Esophagus (tissue), 2 donors: ENCODE data around the gene GNPAT. TPM values are rescaled to one million over a fixed set of nuclear protein-coding genes. Genes with fewer than 3 reads are reported as not detected.
A peak's percentile ranks its signal among the peaks of the same experiment; 100 is the strongest.

Experiments used
- H3K27ac ChIP-seq, 2 donors: one replicate each; pipeline ENCODE4 v1.5.1; 2013; ENCODE audit warnings: low read depth in 2 of 2, mild to moderate bottlenecking in 2 of 2, inconsistent platforms in 1 of 2, low read length in 1 of 2, moderate library complexity in 1 of 2
- H3K27me3 ChIP-seq, 2 donors: one replicate each; pipeline ENCODE4 v1.6.1; 2013; ENCODE audit warnings: low read length in 2 of 2, control low read depth in 1 of 2, mild to moderate bottlenecking in 1 of 2; ENCODE audit not compliant: insufficient read depth in 2 of 2, control insufficient read depth in 1 of 2
- H3K36me3 ChIP-seq, 2 donors: one replicate each; pipeline ENCODE4 v1.6.1; 2013; ENCODE audit warnings: low read length in 1 of 2; ENCODE audit not compliant: control insufficient read depth in 2 of 2, insufficient read depth in 2 of 2
- H3K4me1 ChIP-seq, 2 donors: one replicate each; pipeline ENCODE4 v1.6.1; 2013; ENCODE audit warnings: low read length in 1 of 2; ENCODE audit not compliant: control insufficient read depth in 2 of 2, insufficient read depth in 2 of 2
- H3K4me3 ChIP-seq, 2 donors: one replicate each; pipeline ENCODE4 v1.5.1; 2013; ENCODE audit warnings: low read length in 2 of 2, mild to moderate bottlenecking in 2 of 2, low read depth in 1 of 2, moderate library complexity in 1 of 2
- H3K9me3 ChIP-seq, 2 donors: one replicate each; pipeline ENCODE4 v1.6.1; 2013; ENCODE audit warnings: mild to moderate bottlenecking in 2 of 2, low read depth in 1 of 2, low read length in 1 of 2, moderate library complexity in 1 of 2; ENCODE audit not compliant: control insufficient read depth in 2 of 2, insufficient read depth in 1 of 2
- WGBS, 2 donors: extraction: QIAGEN DNeasy Blood & Tissue Kit; methylation state at CpG; one replicate each; pipeline ENCODE4 v1.1.7; 2013; 5-methylcytosine and 5-hydroxymethylcytosine counted together
- polyA plus RNA-seq, 2 donors: library from polyadenylated mRNA; stranded (reverse); fragments of 200-250 nt; gene quantifications; one replicate each; pipeline ENCODE4 v1.2.3, GENCODE V29; 2013
- donor health status: healthy with polysubstance abuse.
- donor health status: Bipolar disorder and iron deficiency.

GNPAT gene
- polyA plus RNA-seq, 2 donors, result 18.5 to 33.1 TPM

GRCh38 chr1:231240531-231240882 lies 505 bp upstream of the GNPAT start:
- peaks cover 0 to 4% of the 10 kb centered on the region in 2 donors for H3K36me3 ChIP-seq
- peak overlapping the region; percentile 55 to 93 for H3K27ac ChIP-seq
- 2% methylated on average over 13 of the region's 13 CpGs for WGBS, 2 donors
- H3K27me3 ChIP-seq, result no peaks in the 10 kb centered on the region
- H3K4me3 ChIP-seq, result peak overlapping the region; percentile 72 to 93
- no peaks in the 10 kb centered on the region for H3K9me3 ChIP-seq
- H3K4me1 ChIP-seq, result no peaks in the 10 kb centered on the region

GRCh38 chr1:231241750-231242149 lies 738 bp downstream of the GNPAT start:
- WGBS, 2 donors, result 1% methylated on average over 10 of the region's 10 CpGs
- Histone ChIP-seq H3K27ac (peak overlapping the region; percentile 55 to 93), H3K4me1 (no peaks in the 10 kb centered on the region), H3K36me3 (peaks cover 0 to 2% of the 10 kb centered on the region in 2 donors), H3K27me3 (no peaks in the 10 kb centered on the region), H3K4me3 (peak overlapping the region; percentile 72 to 93), H3K9me3 (no peaks in the 10 kb centered on the region)

- 49 to 61% methylated on average over 5 of the region's 5 CpGs for WGBS, 2 donors
- H3K27me3 ChIP-seq, result no peaks in the 10 kb centered on the region
- H3K4me3 ChIP-seq, result peak overlapping the region in 1 of 2 donors; percentile 93
- H3K27ac ChIP-seq, result no peak overlapping the region
- no peaks in the 10 kb centered on the region for H3K9me3 ChIP-seq
- H3K4me1 ChIP-seq, result no peaks in the 10 kb centered on the region
- H3K36me3 ChIP-seq, result peaks cover 0 to 2% of the 10 kb centered on the region in 2 donors
Measured at GRCh38 chr1:231242516-231243198, 1.6 kb downstream of the GNPAT start.

- no peaks in the 10 kb centered on the region for H3K4me1 ChIP-seq
Measured at GRCh38 chr1:231248778-231249177, 7.8 kb downstream of the GNPAT start.

GRCh38 chr1:231252336-231252735 lies 11.3 kb downstream of the GNPAT start:
- no peak overlapping the region for H3K4me3 ChIP-seq
- 82 to 84% methylated on average over 3 of the region's 3 CpGs for WGBS, 2 donors
- no peaks in the 10 kb centered on the region for H3K9me3 ChIP-seq
- H3K36me3 ChIP-seq, result peaks cover 5 to 7% of the 10 kb centered on the region in 2 donors
- no peaks in the 10 kb centered on the region for H3K27me3 ChIP-seq
- H3K27ac ChIP-seq, result no peak overlapping the region
- H3K4me1 ChIP-seq, result no peaks in the 10 kb centered on the region

More at GRCh38 chr1:231248778-231249177, 7.8 kb downstream of the GNPAT start:
- Histone ChIP-seq H3K27me3 (no peaks in the 10 kb centered on the region), H3K36me3 (peaks cover 2 to 5% of the 10 kb centered on the region in 2 donors), H3K9me3 (no peaks in the 10 kb centered on the region), H3K4me3 (no peak overlapping the region), H3K27ac (no peak overlapping the region)
- WGBS, 2 donors, result 97% methylated on average over 1 of the region's 1 CpG

- H3K27me3 ChIP-seq, result no peaks in the 10 kb centered on the region
- no peaks in the 10 kb centered on the region for H3K4me1 ChIP-seq
- no peak overlapping the region for H3K4me3 ChIP-seq
- peaks cover 8 to 10% of the 10 kb centered on the region in 2 donors for H3K36me3 ChIP-seq
- H3K27ac ChIP-seq, result no peak overlapping the region
- 86 to 91% methylated on average over 4 of the region's 4 CpGs for WGBS, 2 donors
- no peaks in the 10 kb centered on the region for H3K9me3 ChIP-seq
Measured at GRCh38 chr1:231260351-231260750, 19.3 kb downstream of the GNPAT start.

GRCh38 chr1:231264642-231265041 lies 23.6 kb downstream of the GNPAT start:
- WGBS, 2 donors, result 92 to 100% methylated on average over 1 of the region's 1 CpG
- Histone ChIP-seq H3K9me3 (no peaks in the 10 kb centered on the region), H3K4me1 (no peaks in the 10 kb centered on the region), H3K27ac (no peak overlapping the region), H3K36me3 (peaks cover 4 to 18% of the 10 kb centered on the region in 2 donors), H3K27me3 (no peaks in the 10 kb centered on the region), H3K4me3 (no peak overlapping the region)

GRCh38 chr1:231265379-231265778 lies 24.4 kb downstream of the GNPAT start:
- H3K4me3 ChIP-seq, result no peak overlapping the region
- H3K27me3 ChIP-seq, result no peaks in the 10 kb centered on the region
- 84 to 89% methylated on average over 3 of the region's 3 CpGs for WGBS, 2 donors
- H3K27ac ChIP-seq, result no peak overlapping the region
- H3K36me3 ChIP-seq, result peaks cover 4 to 23% of the 10 kb centered on the region in 2 donors
- no peaks in the 10 kb centered on the region for H3K9me3 ChIP-seq
- no peaks in the 10 kb centered on the region for H3K4me1 ChIP-seq

GRCh38 chr1:231266811-231267322 lies 25.9 kb downstream of the GNPAT start:
- Histone ChIP-seq H3K36me3 (peaks cover 7 to 27% of the 10 kb centered on the region in 2 donors), H3K9me3 (no peaks in the 10 kb centered on the region), H3K27me3 (no peaks in the 10 kb centered on the region), H3K4me1 (no peaks in the 10 kb centered on the region), H3K4me3 (no peak overlapping the region), H3K27ac (no peak overlapping the region)
- 77 to 87% methylated on average over 1 of the region's 1 CpG for WGBS, 2 donors

- 76 to 80% methylated on average over 3 of the region's 3 CpGs for WGBS, 2 donors
- H3K36me3 ChIP-seq, result peaks cover 10 to 30% of the 10 kb centered on the region in 2 donors
Measured at GRCh38 chr1:231272173-231272572, 31.2 kb downstream of the GNPAT start.

More at GRCh38 chr1:231272173-231272572, 31.2 kb downstream of the GNPAT start:
- Histone ChIP-seq H3K4me3 (no peak overlapping the region), H3K4me1 (peaks cover 0 to 2% of the 10 kb centered on the region in 2 donors), H3K9me3 (no peaks in the 10 kb centered on the region), H3K27ac (no peak overlapping the region), H3K27me3 (no peaks in the 10 kb centered on the region)
